GM18499 (cell line): ENCODE measurements around the gene EPHA6.

Source experiments
- ATAC-seq: cut with Tn5 transposase; IDR thresholded peaks from one replicate; pipeline ENCODE4 v1.9.1; 2021; ENCODE audit warnings: moderate number of reproducible peaks; ENCODE audit not compliant: insufficient read depth, unreplicated experiment

Gene EPHA6

GRCh38 chr3:96813820-96814650 is at the start of gene EPHA6:
Gene EPHA6, plus strand, starts transcription at chr3:96814594.
- no peak for ATAC-seq

- no peak for ATAC-seq
Observed at GRCh38 chr3:96776818-96777217, 37.6 kb upstream of the EPHA6 start.

DNA sequence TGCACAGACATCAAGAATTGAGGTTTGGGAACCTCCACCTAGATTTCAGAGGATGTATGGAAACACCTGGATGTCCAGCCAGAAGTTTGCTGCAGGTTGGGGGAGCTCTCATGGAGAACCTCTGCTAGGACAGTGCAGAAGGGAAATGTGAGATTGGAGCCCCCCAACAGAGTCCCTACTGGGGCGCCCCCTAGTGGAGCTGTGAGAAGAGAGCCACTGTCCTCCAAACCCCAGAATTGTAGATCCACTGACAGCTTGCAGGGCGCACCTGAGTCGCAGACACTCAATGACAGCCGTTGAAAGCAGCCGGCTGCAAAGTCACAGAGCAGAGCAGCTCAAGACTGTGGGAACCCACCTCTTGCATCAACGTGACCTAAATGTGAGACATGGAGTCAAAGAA is 34.6 kb upstream of the EPHA6 start:
- ATAC-seq, result no peak

- ATAC-seq, result no peak
Observed at GRCh38 chr3:96796101-96796500, 18.3 kb upstream of the EPHA6 start.

DNA sequence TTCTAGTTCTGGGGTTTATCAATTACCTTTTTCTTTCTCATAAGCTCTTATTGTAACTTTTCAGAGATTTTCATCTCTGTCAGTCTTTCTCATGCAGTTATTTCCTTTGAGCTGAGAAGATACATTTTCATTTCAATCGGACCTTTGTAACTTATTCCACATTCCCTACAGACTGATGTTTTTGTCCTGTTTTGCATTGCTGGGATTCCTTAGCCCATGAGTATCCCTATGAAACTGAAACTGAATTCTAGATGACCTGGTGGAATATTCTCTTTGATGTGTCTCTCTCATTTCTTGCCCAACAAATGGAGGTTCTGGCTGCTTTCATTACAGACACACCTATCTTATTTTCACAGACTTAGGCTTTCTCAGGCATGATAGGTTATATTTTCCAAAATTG is 10.5 kb upstream of the EPHA6 start:
- no peak for ATAC-seq

DNA sequence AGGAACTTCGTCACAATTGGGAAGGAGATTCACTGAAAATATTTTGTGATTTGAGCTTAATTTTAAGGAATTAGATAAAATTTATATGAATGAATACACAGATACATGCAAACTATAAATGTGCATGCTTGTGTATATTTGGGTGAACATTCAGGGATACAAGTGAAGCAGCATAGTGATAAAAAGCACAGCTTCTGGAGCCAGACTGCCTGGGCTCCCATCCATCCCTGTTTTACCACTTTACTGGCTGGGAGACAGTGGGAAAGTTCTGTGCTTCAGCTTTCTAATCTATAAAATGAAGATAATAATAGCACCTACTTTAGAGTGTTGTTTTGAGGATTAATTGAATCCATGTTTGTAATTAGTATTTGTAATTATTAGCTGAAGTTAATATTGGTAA is 8.1 kb upstream of the EPHA6 start:
- no peak for ATAC-seq

DNA sequence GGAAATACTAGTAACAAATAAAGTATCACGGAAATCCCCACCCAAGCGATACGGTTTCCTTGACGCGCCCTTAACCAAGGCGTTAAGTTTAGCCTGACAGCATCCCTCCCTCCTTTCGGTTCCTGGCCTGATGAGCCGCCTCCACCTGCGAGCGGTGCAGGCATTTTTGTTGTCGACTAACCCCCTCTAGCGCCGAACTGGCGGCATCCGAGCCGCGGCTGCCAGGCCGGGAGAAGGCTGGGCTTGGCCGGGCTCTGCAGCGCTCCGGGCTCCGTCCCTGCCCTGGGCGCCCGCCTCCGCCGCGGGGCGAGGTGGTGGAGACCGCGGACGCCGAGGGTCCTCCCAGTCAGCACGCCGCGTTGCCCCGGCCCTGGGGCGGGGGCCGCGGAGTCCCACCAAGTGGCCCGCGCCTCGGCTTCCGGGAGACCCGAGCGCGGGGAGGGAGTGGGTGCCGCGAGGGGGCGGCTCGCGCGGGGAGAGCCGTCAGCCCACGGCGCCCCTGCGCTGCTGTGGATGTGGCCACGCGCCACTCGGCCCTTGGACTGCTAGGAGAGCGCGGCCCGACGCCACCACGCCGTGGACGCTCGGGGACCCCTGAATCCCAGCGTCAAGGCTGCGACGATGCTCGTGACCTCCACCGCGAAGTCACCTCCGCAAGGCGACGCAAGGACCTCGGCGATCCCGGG is 1.1 kb upstream of the EPHA6 start:
- ATAC-seq, result peak; percentile 94

DNA sequence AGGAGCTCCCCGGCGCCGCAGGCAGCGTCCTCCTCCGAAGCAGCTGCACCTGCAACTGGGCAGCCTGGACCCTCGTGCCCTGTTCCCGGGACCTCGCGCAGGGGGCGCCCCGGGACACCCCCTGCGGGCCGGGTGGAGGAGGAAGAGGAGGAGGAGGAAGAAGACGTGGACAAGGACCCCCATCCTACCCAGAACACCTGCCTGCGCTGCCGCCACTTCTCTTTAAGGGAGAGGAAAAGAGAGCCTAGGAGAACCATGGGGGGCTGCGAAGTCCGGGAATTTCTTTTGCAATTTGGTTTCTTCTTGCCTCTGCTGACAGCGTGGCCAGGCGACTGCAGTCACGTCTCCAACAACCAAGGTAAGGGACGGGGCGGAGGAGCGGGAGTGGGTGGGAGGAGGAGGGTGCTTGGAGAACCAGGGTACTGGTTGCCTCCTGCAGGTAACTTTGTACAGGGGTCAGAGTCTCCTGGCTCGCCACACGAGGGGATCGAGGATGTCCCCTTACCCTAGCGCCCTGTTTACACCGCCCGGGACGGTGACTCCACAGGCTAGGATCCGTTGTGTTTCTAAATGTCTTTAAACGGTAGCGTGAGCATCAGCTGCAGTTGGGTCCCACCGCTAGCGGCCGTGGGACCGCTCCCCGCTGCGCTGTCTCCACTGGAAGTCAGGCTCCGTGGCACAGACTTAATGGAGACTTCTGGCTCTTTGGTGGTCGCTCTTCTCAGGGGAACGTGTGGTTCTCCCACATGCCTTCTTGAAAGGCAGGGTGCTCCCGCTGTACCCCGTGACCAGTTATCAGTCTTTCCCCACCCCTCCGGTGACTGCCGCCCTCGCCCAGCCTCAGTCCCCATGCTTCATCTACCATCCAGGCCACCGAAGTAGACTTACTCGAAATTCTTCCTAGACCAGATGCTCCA is 515 bp downstream of the EPHA6 start:
- ATAC-seq, result no peak

DNA sequence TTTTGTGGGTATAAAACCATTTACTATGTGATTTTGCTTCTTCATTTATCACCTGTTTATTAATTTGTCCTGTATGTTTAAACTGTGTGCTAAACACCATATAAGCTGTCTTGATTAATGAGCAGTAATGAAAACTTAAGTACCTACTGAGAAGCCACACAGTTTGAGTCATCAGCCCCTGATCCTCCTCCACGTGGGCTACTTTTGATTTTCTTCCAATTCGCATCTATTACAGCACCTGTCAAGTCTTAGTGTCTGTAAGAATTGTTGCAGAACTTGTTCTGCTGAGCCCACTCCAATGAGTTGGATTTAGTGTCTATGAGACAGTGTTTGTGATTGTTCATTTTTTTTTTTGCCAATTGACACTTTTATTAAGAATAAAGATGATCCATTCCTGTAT is 16.8 kb downstream of the EPHA6 start:
- ATAC-seq, result no peak

DNA sequence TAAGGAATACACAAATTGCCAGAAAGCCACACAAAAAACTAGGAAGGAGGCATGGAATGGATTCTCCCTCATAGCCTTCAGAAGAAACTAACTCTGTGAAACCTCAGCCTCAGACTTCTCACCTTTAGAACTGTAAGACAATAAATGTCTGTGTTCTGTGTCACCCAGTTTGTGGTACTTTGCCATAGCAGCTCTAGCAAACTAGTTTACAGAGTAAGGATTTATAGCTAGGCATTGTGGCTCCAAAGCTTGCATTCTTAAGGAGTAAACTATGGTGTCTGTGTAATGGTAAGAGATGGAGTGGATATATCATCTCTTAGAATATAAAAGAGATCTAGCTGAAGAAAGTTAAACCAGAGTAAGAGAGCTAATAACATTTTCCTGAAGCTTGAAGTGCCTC is 18.9 kb downstream of the EPHA6 start:
- no peak for ATAC-seq

DNA sequence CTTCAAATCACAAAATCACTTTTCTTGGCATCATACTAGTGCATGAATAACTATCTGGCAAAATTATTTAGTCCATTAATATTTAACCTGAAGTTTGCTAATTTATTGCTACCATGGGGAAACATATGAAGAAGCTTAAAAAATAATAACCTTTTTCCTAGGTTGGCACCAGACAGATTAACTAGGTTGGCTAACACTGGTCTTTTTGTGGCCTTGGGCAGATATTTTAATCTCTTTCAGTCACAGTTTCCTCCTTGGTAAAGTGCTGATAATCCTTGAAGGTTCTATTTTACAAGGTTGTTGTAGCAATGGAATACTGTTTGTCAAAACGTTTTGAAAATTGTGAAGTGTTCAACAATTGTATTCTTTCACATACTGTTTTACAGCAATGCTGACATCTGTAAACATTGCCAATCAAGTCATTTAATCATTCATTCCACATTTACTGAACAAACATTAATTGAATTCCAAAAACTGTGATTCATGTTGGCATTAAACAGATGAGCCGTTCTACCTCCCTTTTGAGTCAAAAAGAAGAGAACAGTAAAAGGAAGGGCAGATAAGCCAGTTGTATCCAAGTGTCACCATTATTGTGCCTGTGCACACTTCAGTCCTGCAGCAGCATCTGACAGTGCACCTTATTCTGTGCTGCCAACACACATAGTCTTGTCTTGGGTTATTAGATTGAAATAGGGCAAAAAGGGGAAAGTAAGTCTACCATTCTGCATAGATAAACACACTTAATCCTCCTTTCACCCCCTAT is 21.9 kb downstream of the EPHA6 start:
- ATAC-seq, result no peak

GRCh38 chr3:96843505-96844203 is 29.3 kb downstream of the EPHA6 start:
- ATAC-seq, result no peak

DNA sequence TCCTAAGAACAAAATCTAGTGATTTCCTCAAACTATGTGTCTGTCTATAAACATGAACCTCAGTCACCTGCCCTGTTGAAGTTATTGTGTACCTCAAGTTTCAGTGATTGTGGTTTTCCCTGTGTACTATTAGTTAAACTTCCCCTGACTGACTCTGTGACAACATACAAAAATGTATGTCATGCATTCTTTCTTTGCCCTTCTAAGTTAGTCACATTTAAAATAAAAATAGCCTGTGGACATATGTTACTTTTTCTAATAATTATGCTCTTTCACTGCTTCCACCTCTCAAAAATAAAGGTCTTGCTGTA is 29.8 kb downstream of the EPHA6 start:
- ATAC-seq, result no peak

DNA sequence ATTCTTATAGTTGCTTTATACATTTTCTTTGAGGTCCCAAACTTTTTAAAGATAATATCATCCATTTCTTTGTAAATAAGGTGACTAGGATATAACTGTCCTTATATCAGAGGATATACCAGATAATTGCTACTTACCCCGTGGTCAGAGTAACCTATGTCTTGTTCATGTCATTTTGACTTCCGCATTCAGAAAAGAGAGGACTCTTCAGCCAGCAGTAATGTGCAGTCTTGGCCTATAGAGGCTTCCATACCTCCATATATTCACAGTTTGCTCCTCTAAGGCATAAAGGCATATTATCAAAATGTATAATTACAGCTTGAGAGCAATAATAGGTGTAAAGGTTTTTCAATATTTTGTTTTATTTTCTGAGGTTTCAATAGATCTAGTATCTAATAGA is 38.5 kb downstream of the EPHA6 start:
- ATAC-seq, result no peak

- ATAC-seq, result no peak
Observed at GRCh38 chr3:96860882-96861281, 46.5 kb downstream of the EPHA6 start.

DNA sequence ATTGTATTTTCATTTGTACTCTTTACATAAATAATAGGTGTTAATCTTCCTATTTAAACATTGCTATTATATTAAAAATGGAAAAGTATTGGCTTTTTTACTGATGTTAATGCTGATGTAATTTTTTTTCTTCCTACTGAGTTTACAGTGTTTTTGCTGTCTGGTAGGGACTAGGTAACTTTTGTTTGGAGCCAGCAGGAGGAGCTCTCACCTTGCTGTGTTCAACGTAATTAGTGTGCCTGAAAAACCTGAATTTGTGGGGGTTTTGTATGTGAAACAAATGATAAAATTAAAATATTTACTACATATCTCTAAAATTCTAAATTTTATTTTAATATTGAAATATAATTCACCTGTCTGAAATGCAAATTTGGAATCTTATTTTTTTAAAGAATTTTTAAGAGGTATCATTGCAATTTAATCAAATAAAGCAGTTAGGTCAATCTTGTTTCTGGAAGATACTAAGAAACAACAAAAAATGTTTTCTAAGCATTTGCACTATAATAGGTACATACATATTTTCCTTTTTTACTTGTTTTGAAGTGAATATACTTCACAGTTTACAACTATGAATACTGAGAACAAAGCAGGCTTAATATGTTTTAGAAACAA is 48.8 kb downstream of the EPHA6 start:
- ATAC-seq, result no peak

GRCh38 chr3:96865605-96866004 is 51.2 kb downstream of the EPHA6 start:
- ATAC-seq, result no peak

DNA sequence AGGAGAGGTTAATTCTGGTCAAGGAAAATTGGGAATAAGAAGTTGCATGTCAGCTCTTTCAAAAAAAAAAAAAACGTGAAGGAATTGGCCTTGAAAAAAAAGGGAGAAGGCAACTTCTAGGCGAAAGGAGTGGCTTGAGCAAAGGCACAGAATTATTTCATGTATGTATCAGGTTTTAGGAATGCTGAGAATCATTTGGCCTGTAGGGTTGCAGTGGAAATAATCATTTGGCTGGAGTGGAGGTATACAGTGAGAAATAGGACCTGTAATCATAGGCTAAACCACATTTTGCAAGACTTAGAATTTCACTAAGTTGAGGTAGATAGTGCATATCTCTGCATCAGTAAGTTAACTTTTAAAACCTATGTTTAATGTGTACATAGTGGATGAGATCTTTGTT is 54.9 kb downstream of the EPHA6 start:
- ATAC-seq, result no peak

DNA sequence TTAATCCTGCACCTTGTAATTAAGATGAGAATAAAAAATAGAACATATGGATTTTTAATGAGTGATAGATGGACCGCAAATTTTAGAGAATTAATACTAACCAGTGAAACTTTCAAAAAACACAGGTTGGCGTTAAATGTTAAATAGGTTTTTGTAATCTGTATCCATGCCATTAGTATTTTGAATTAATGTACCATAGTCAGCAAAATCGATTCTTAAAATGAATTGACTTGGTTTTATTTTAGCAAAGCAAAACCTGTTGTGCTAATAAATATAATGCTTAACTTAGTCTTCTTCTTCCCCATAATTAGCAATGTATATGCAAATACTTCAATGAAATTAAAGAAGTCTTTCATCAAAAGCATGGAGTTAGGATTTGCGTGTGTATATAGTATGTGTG is 63.1 kb downstream of the EPHA6 start:
- ATAC-seq, result no peak
